ENCODE results near the gene SRSF4.

The SRSF4 gene

DNA sequence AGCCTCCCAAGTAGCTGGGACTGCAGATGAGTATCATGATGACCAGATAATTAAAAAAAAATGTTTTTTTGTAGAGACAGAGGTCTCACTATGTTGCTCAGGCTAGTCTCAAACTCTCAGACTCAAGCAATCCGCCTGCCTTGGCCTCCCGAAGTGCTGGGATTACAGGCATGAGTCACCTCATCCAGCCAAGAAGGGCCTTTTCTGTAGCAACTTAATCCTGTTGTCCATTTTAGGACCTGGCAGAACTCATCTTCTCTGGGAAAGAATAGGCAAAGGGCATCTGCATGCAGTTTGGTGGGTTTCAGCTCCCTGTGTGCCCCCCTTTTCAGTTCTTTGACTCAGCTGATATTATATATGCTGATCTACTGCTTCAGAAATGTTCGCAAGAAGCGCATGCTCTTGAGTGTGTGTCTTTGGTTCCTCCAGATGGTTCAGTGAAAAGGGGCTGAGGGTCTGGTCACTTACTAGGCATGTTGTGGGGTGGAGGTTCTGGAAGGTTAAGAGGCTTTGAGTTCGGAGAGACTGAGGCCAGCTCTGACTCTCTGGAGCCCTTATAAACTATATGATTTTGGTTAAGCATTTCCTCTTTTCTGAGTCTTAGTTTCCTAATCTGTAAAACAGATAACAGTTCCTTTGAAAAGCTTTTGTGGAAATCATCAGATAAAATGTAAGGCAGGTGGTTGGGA, 19.4 kb upstream of the SRSF4 start:
- DNase-seq, result no peak

DNA sequence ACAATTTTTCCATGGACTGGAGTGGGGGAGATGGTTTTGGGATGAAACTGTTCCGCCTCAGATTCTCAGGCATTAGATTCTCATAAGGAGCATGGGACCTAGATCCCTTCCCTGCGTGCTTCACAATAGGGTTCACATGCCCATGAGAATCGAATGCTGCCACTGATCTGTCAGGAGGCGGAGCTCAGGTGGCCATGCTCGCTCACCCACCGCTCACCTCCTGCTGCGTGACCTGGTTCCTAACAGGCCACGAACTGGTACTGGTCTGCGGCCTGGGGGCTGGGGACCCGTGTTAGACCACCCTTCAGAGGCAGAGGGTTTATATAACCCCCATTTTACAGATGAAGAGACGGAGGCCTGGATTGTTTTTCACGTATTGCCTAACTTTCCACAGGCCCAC, 16.3 kb upstream of the SRSF4 start:
- DNase-seq, result no peak

DNA sequence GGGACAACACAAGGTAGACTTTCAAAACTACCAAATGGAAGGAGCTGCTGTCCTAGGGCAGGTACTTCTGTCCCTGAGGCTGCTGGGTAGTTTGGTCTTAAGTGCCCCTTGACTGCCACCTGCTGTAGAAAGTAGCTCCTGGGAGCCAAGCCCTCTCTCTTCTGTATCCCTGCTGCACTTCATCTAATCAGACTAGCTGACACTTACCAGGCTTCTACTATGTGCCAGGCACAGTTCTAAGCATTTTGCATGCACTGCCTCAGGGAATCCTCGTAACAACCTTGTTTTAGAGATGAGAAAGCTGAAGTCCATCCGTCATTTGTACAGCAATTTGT, 15.9 kb upstream of the SRSF4 start:
- DNase-seq, result peak; percentile 6 to 56

DNA sequence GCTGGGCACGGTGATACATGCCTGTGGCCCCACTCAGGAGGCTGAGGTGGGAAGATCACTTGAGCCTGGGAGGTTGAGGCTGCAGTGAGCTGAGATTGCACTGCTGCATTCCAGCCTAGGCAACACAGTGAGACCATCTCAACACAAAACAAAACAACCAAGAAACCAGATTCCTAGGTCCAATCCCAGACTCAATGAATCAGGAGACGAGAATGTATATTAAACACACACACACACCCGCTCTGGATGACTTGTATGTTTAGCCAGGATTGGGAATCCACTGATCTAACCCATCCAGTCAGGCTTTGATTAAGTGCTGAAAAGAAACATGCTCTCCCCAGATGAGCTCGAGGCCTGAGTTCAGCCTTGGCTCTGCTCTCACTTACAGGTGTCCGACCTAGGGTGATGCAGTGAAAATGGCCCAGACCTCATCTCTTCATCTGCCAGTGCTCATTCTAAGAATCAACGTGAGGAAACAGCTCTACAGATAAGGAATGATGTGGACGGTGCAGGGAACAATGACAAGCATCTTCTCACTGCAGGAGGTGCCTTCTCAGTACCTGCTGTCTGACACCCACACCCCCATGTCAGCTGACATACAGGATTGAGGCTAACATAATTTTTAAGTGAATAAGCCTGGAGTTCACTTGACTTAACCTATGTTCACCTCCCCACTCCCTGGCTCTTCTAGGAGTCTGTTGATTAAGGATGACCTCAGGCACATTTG, 15.3 kb upstream of the SRSF4 start:
- DNase-seq, result no peak

DNA sequence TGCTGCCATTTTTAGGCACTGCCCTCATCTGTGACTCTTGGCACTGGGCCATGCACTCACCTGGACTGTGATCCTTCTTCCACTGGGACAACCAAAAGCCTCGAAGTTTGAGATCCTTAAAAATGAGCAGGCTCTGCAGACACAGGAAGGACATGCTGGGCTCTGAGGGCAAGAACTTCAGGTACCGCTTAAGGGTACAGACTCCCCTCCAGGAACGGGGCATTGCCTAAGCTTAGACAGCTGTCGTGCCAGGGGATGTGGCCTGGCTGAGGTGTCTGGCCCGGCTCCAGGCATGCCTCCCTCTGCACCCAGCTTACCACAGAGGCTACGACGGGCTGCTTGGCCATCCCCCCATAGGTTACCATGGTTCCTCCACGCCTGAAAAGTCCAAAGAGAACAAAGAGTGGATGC, 14.2 kb upstream of the SRSF4 start:
- DNase-seq, result no peak

DNA sequence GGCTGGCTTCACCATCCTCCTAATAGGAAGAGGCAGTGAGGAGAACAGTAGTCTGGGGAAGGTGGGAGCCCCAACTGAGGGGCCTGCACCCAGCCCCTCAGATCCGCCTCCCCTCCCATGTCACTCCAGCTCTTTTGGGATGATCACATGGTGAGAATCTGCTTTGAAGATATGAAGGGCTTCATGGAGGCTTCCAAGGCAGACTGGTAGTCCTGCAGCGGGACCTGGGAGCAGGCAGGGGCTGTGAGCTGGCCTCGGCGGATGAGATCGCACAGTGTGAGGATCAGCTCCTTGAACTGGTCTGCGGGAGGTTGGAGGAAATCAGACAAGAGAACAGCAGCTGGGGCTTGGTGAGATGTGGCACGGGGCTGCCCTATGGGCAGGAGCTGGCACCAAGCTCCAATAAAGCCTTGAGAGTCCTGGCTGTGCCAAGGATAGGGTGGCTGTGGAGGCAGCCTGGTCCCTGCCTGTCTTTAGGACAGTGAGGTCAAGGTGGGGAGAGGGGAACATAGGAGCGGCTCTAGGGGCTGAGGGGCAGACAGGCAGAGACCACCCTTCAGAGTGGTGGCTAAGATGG, 12.3 kb upstream of the SRSF4 start:
- no peak for DNase-seq

DNA sequence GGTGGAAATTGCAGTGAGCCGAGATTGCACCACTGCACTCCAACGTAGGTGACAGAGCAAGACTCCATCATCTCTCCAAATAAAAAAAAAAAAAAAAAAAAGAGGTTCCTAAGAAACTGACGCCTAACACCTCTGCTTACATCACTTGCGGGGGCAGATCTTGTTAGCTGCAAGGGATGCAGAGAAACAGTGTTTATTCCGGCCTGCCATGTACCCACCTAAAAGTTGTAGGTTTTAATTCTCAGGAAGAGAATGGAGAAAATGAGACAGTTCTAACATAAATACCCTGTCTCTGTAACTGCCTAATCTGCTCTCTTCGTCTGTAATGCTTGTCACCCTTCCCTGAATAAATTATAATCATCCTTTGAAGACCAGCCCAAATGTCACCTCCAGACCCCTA, 9.0 kb upstream of the SRSF4 start:
- no peak for DNase-seq

DNA sequence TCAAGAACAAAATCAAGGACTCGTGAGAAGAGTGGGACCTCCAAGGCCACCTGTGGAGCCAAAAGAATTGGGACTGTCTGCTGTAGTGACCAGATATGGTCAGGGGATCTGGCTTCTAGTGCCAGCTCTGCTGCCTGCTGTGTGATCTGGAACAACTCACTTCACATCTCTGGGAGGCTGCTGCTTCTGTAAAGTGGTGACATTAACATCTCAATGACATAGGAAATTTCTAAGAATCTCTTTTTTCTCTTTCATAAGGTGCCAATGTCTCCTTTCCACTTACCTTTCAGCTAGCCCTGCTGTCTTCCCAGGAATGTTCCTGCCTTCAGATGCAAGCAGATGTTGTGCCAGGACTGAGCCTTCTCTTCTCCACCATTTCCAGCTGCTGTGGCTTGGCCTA, 5.0 kb upstream of the SRSF4 start:
- DNase-seq, result no peak

DNA sequence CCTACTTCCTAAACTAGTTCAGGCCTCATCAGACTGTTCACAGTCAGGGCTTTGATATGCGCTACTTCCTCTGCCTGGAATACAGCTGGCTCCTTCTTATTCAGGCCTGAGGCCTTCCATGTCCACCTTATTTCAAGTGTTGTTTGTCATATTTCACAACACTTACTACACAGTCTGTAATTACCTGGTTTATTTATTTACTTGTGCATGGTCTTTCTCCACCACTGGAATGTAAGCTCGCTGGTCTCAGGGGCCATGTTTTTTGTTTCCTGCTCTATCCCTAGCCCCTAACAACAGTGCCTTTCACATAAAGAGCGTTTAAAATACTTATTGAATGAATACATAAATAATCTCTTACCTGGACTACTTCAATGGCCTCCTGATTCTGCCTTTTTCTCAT, 4.6 kb upstream of the SRSF4 start:
- DNase-seq, result no peak

DNA sequence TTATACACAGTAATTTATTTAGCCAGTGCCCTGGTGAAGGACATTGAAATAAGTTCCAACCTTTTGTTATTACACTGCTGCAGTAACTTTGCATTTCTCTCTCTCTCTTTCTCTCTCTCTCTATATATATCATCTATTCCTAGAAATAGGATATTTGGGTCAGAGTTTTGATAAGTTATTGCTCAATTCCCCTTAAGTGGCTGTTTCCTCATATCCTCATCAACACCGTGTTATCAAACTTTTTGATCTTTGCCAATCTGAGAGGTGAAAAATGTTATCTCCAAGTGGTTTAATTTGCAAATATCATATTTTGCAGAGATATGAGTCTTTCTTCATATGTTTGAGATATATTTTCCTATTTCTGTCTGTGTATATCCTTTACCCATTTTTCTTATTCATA, 1.6 kb upstream of the SRSF4 start:
- DNase-seq, result no peak

DNA sequence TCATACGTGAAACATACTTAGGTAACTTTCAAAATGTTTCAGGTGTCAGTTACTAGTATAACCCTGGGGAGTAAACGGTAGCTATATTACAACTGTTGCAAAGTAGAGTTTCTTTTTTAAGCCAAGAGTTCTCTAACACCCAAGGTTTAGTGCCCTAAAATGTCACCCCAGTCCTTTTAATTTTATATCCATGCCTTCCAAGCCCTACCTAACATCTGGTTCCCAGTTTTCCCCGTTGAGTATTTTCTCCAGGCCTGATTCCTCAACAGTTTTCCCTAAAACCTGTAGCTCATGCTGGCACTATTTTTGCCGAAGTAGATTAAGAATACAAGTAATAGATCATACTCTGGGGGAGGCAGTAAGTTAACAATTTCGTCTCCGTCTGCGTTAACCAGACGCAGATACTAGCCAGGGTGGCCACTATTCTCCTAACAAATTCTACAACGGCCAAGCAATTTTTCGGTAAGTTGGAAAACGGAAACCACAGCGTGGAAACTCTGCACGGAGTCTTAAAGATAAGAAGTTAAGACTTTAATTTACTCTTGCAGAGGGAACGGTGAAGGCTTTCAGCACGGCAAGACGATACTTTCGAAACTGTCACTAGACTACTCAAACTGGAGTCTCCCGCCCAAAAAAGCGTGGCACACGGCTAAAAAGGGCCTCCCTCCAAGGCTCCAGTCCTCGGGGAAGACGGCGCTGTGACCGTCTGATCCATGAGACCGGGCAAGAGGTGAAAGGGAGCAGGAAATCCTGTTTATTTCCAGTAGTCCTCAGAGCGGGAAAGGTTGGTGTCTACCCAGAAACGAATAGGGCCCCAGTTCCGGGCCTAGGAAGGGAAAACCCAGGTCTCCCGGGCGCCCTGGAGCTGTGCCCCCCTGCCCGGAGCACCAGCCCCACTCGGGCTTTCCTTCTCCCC, 945 bp downstream of the SRSF4 start:
- peak in 1 of 2 experiments; percentile 55 for DNase-seq

DNA sequence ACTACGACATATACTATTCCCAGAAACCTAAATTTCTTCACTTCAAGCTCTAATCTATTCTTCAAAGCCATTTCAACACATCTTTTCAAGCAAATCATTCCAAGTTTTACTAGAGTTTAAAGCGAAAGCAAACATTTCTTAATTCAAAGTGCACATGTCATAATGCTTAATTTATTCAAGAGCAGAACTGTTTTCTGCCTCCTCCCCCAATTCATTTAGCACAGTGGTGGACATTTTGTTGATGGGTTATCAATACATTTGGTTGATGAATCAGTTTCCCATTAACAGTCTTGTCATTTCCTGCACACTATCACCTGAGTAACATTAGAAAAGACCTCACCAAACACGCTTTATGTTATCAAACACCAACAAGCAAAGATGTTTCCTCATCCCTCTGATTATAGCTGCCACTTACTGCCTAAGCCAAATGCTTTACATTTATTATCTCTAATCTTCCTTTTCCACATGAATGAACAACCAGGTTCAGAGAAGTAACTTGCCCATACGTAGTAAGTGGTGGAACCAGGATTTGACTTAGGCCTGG, 2.0 kb downstream of the SRSF4 start:
- DNase-seq, result no peak

DNA sequence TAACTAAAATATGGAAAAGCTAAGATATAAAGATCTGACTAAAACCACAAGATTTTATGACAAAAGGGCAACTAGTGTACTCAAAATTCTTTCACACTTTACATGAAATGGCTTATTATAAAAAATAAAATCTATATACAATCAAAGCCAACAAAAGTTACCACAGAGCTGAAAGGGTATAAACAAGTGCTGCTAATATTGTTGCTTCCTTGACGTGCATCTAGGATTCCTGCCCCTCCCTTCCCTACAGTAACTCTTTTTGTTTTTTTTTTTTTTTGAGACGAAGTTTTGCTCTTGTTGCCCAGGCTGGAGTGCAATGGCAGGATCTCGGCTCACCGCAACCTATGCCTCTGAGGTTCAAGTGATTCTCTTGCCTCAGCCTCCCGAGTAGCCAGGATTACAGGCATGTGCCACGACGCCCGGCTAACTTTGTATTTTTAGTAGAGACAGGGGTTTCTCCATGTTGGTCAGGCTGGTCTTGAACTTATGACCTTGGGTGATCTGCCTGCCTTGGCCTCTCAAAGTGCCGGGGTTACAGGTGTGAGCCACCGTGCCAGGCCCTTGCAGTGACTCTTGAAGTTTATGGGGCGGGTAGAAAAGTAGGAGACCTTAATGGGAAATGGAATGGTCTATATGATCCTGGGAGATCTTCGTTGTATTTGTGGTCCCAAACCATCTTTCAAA, 4.5 kb downstream of the SRSF4 start:
- DNase-seq, result no peak

DNA sequence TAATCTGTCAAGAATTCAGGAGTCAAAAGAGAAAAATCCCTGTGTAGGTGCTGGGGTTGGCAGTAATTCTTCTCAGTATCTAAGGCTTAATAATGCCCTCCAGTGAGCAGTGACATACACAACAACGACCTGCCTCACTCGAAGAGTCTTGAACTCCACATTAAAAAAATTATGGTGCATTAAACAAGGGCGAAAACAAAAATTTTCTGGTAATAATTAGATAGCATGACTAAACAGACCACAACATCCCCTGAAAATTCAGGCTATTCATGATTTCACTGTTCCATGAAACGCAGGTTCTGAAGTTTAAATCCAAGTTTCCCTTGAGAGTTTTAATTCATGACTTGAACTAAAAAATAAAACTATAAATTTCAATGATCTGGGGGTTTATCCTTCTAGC, 5.1 kb downstream of the SRSF4 start:
- no peak for DNase-seq

DNA sequence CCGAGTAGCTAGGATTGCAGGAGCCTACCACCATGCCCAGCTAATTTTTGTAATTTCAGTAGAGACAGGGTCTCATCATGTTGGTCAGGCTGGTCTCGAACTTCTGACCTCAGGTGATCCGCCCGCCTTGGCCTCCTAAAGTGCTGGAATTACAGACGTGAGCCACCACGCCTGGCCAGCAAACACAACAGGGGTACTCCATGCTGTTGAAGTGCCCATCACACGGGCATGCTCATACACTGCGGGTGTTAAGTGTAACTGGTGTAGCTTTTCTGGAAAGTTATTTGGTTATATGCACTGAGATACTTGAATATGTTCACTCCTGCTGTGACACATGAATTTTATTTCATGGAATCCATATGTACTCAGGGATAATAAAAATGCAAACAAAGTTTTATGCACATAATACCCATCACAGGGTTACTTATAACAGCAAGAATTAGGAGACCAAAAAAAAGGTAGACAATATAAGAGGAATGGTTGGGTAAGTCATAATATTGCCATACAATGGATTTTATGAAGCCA, 9.2 kb downstream of the SRSF4 start:
- no peak for DNase-seq

DNA sequence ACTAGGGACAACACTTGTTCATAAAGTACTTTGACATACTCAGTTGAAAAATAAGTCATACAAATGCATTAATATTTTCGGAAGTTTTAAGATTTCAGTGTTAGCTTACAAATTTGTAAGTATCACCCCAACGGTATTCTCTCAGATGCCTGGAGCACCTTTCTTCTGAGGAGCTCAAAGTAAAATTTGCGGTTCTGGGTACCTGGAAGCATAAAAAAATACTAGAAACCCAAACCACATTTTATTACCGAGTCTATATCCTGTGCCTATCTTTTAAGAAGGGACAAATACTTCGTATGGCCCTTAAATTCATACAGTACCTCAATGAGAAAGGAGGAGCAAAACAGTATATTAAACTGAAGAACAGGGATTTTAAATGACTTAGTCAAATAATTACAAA, 10.2 kb downstream of the SRSF4 start:
- no peak for DNase-seq

DNA sequence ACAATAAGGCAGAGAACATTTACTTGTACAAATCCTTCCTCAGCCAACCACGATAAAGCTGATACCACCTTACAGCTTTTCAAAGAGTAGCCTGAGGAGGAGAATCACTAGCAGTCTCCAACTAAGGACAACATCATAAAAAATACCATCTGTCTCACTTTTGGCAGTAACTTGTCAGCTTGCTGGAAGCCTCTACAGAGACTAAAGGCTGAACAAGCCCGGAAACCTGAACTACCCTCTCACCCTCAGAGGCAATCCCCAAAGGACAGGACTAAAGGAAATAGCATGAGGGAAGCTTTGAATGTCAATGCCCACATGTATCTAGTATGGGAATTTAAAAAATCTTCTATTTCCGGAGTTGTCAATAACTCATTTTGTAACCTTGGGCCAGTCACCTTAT, 10.6 kb downstream of the SRSF4 start:
- DNase-seq, result peak; percentile 62 to 94

DNA sequence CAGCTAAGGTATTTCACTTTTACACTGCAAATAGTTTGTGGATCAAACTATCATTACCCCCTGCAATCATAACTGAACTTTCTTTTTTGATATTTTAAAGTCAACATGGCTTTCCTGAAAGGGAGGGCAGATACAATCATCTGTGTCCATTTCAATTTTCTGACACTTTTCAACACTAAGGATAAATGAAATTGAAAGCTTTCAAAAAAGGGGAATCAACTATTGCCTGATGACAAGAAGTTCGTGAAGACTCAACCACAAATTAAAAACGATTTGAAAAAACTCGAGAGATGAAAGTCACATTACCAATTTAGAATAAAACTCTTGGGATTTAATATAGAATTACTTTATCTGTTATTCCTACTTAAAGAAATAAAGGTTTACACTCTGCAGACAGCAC, 11.7 kb downstream of the SRSF4 start:
- no peak for DNase-seq

DNA sequence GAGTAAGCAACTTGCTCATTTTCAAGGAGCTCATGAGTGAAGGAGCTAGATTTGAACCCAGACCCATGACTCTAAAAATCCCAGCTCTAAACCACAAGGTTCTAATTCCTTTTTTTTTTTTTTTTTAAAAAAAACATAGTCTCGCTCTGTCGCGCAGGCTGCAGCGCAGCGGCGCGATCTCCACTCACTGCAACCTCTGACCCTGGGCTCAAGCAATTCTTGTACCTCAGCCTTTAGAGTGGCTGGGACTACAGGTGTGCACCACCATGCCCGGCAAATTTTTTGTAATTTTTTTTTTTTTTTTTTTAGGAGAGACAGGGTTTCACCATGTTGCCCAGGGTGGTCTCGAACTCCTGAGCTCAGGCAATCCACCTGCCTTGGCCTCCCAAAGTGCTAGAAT, 13.8 kb downstream of the SRSF4 start:
- no peak for DNase-seq

DNA sequence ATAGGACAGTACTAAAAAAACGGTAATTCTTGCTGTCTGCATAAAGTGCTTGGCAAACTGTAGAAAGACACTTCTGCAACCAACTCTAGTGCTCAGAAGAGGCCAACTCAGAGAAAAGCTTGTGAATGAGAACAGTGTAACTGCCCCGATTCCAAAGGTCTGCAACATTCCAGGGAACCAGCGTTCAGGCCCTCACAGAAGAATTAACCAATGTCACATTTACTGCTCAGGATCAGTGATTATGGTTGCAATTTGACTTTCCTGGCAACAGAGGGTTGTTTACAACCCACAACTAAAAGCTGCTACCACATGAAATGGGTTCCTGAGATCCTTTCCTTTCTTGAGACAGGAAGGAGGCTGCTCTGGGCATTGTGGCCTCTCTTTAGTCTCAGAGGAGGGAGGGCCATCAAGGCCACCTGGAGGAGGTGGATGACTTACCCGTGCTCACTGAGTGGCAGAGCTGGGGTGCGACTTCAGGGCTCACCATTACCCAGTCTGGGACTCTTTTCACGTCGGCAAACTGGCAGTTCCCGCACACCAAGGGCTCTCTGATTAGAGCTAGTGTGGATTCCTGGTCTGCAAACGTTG, 15.3 kb downstream of the SRSF4 start:
- no peak for DNase-seq

DNA sequence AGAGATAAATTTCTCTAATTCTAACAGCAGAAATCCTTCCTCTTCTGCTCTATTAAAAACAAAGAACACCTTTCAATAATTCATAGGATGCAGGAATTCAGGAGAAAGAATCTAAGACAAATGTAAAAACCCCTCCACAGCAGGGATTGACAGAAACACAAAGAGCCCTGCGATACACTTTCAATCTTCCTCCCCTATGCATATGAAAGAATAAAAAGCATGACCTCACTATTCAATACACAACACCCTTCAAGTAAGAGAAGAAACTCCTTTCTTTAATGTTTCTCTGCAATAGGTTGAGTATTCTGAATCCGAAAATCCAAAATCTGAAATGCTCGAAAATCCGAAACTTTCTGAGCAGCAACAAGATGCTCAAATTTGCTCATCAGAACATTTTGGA, 17.1 kb downstream of the SRSF4 start:
- no peak for DNase-seq

Data from NCI-H524 (cell line).